SK-N-MC (cell line): ENCODE data around the gene RHBDF2.

ENCODE experiments used
- EZH2 ChIP-seq: fragments of 200-600 bp; sonication (generic); IDR thresholded peaks from one replicate; pipeline ENCODE4 v1.6.1; 2017; ENCODE audit warnings: antibody characterized with exemption
- POLR2AphosphoS5 ChIP-seq: IDR thresholded peaks from 2 replicates; pipeline ENCODE4 v1.6.1; 2012; ENCODE audit warnings: mild to moderate bottlenecking, low read depth, low read length, borderline replicate concordance

- TF ChIP-seq EZH2 (no peak), POLR2AphosphoS5 (no peak)
Observed at GRCh38 chr17:76524598-76525512, 23.6 kb upstream of the RHBDF2 start.
